Adrenal gland (tissue), 12 donors: ENCODE data around the gene PRSS16. TPM values are rescaled to one million over a fixed set of nuclear protein-coding genes. Genes with fewer than 3 reads are reported as not detected.
"Not testable (repeated sequence)": the region's sequence is repeated elsewhere in the genome, so short reads cannot be mapped to it uniquely, and the experiment has no call there.

Source experiments
- DNase-seq, 7 donors: peaks; one replicate each; pipeline ENCODE4 v3.0.0-alpha.2; 2019 to 2020
- H3K27ac ChIP-seq, 5 donors: fragments of 200-600 bp; sonication (generic) in 4 of 5; 1 replicate in 3 of 5; 2 replicates in 2 of 5; pipeline versions ENCODE4 v1.5.1 to v1.8.0; 2016 to 2020; ENCODE audit warnings: mild to moderate bottlenecking in 1 of 5
- H3K27me3 ChIP-seq: fragments of 200-600 bp; 2 replicates; pipeline ENCODE4 v1.8.0; 2021
- H3K36me3 ChIP-seq, 2 donors: fragments of 200-600 bp; replicated peaks in 1 of 2; 1 replicate in 1 of 2; 2 replicates in 1 of 2; pipeline versions ENCODE4 v1.5.1 to v1.8.0; 2018 to 2022
- H3K4me1 ChIP-seq, 2 donors: fragments of 200-600 bp; replicated peaks in 1 of 2; 1 replicate in 1 of 2; 2 replicates in 1 of 2; pipeline versions ENCODE4 v1.5.1 to v1.8.0; 2018 to 2021
- H3K4me3 ChIP-seq, 4 donors: fragments of 200-600 bp; sonication (generic) in 3 of 4; one replicate each; pipeline ENCODE4 v1.5.1; 2016 to 2018
- H3K9me3 ChIP-seq, 3 donors: fragments of 200-600 bp; sonication (generic) in 1 of 3; replicated peaks in 1 of 3; 1 replicate in 2 of 3; 2 replicates in 1 of 3; pipeline versions ENCODE4 v1.5.1 to v1.8.0; 2016 to 2021
- CTCF ChIP-seq, 6 experiments: fragments of 450-650 bp in 4 of 6; fragments of 200-600 bp in 2 of 6; sonication (generic) in 1 of 6; IDR thresholded peaks; 1 replicate in 5 of 6; 2 replicates in 1 of 6; pipeline versions ENCODE4 v1.5.1 to v1.8.0; 2016 to 2021; ENCODE audit warnings: antibody characterized with exemption in 6 of 6, mild to moderate bottlenecking in 2 of 6, moderate library complexity in 1 of 6
- POLR2A ChIP-seq, 2 donors: fragments of 450-650 bp; IDR thresholded peaks; one replicate each; pipeline ENCODE4 v1.6.1; 2017; ENCODE audit warnings: antibody characterized with exemption in 2 of 2, mild to moderate bottlenecking in 2 of 2, moderate library complexity in 1 of 2
- WGBS, 4 donors: extraction: QIAGEN DNeasy Blood & Tissue Kit in 2 of 4; methylation state at CpG; one replicate each; pipeline versions ENCODE4 v1.1.5 to v1.1.7; 2013 to 2017; 5-methylcytosine and 5-hydroxymethylcytosine counted together
- intact Hi-C, 2 donors: fragments of 100-400 bp; cut with DNase I; formaldehyde crosslinking; loops; one replicate each; pipeline versions ENCODE4 v1.14.1 to v1.15.0; 2022 to 2023
- polyA plus RNA-seq, 3 donors: library from polyadenylated mRNA; stranded (reverse); fragments of 200-250 nt in 2 of 3; fragments of 350-450 nt in 1 of 3; fragmentation: Illumina TruSeq in 1 of 3; extraction: RNeasy Lipid Tissue Mini Kit (QIAGEN cat#74804) in 1 of 3; gene quantifications; one replicate each; pipeline ENCODE4 v1.2.3, GENCODE V29; 2013 to 2014
- total RNA-seq, 9 donors: library from RNA; depleted of rRNA in 4 of 9; stranded (reverse); fragments of >200 nt in 4 of 9; fragments of 120-200 nt in 1 of 9; fragmentation: NEBNext Ultra II Directional in 1 of 9; extraction: Animal tissue kit (Norgen Biotek cat#: 25700) in 1 of 9; gene quantifications; one replicate each; pipeline versions ENCODE4 v1.1.0 to v1.2.4, GENCODE V29; 2013 to 2023
- donor health status: healthy with polysubstance abuse.
- donor health status: Bipolar disorder and iron deficiency.
- donor health status: DM: yes; HTN: yes; CAD: no.
- donor health status: DM: no; HTN: no; CAD: no.
- donor health status: DM: no; HTN: no; CAD: no.
- donor health status: DM: yes; HTN: yes; CAD: no.

Gene PRSS16
- total and polyA plus RNA-seq, 12 donors: 0.44 to 3.5 (median 1.2) TPM; not detected in 2

- Histone ChIP-seq H3K36me3 (no peaks in the 10 kb centered on the region), H3K4me1 (no peaks in the 10 kb centered on the region), H3K27me3 (peaks cover 33% of the 10 kb centered on the region), H3K4me3 (no peak overlapping the region), H3K27ac (no peak overlapping the region), H3K9me3 (no peaks in the 10 kb centered on the region)
- 9 to 11% (median 9%) methylated on average over 14 to 21 of the region's 21 CpGs for WGBS, 4 donors
- intact Hi-C loops: no loop called here
- TF ChIP-seq CTCF (IDR thresholded peaks at IDR 0.05): no peak
- no peak for TF ChIP-seq POLR2A (IDR thresholded peaks at IDR 0.05)
- no peak for DNase-seq
Observed at GRCh38 chr6:27260369-27260768, 12.9 kb downstream of the PRSS16 start.

GRCh38 chr6:27260836-27261375 is 13.4 kb downstream of the PRSS16 start:
- TF ChIP-seq POLR2A (IDR thresholded peaks at IDR 0.05): no peak
- no peak for TF ChIP-seq CTCF (IDR thresholded peaks at IDR 0.05)
- Histone ChIP-seq H3K27me3 (peaks cover 33% of the 10 kb centered on the region), H3K27ac (no peak overlapping the region), H3K9me3 (no peaks in the 10 kb centered on the region), H3K4me1 (no peaks in the 10 kb centered on the region), H3K4me3 (no peak overlapping the region), H3K36me3 (no peaks in the 10 kb centered on the region)
- intact Hi-C loops: no loop called here
- 8 to 15% (median 10%) methylated on average over 25 to 30 of the region's 30 CpGs for WGBS, 4 donors
- DNase-seq: no peak

- Histone ChIP-seq H3K4me3 (no peak overlapping the region), H3K4me1 (no peaks in the 10 kb centered on the region), H3K9me3 (no peaks in the 10 kb centered on the region), H3K27ac (no peak overlapping the region), H3K36me3 (no peaks in the 10 kb centered on the region), H3K27me3 (peaks cover 62% of the 10 kb centered on the region)
- 64 to 84% (median 74%) methylated on average over 8 of the region's 8 CpGs for WGBS, 4 donors
- DNase-seq: no peak
- intact Hi-C loops: no loop called here
- no peak for TF ChIP-seq CTCF (IDR thresholded peaks at IDR 0.05)
- no peak for TF ChIP-seq POLR2A (IDR thresholded peaks at IDR 0.05)
Observed at GRCh38 chr6:27263886-27264285, 16.4 kb downstream of the PRSS16 start.

GRCh38 chr6:27267003-27267402 is 19.5 kb downstream of the PRSS16 start:
- H3K36me3 ChIP-seq, H3K4me3 ChIP-seq, H3K4me1 ChIP-seq, H3K9me3 ChIP-seq, H3K27ac ChIP-seq, DNase-seq, intact Hi-C loops: not testable (repeated sequence)
- WGBS, 4 donors: 84 to 94% (median 89%) methylated on average over 3 of the region's 3 CpGs
- peaks cover 51% of the 10 kb centered on the region for H3K27me3 ChIP-seq

GRCh38 chr6:27267857-27268434 is 20.4 kb downstream of the PRSS16 start:
- Histone ChIP-seq H3K4me3 (no peak overlapping the region), H3K27ac (no peak overlapping the region), H3K4me1 (no peaks in the 10 kb centered on the region), H3K27me3 (peaks cover 51% of the 10 kb centered on the region), H3K36me3 (no peaks in the 10 kb centered on the region), H3K9me3 (no peaks in the 10 kb centered on the region)
- DNase-seq: no peak
- intact Hi-C loops: no loop called here
- 10 to 19% (median 13%) methylated on average over 22 of the region's 22 CpGs for WGBS, 4 donors
- TF ChIP-seq POLR2A (IDR thresholded peaks at IDR 0.05) (no peak), CTCF (IDR thresholded peaks at IDR 0.05) (no peak)
